Heart left ventricle (tissue), 16 donors: ENCODE results near the gene PRKAR1B. TPM values are rescaled to one million over a fixed set of nuclear protein-coding genes. Genes with fewer than 3 reads are reported as not detected.
A peak's percentile ranks its signal among the peaks of the same experiment; 100 is the strongest.
"Not testable (repeated sequence)": the region's sequence is repeated elsewhere in the genome, so short reads cannot be mapped to it uniquely, and the experiment has no call there.

ENCODE experiments used
- ATAC-seq, 4 donors: fragments of 200-7000 bp; cut with Tn5 transposase; one replicate each; pipeline ENCODE4 v1.9.1; 2020 to 2022; ENCODE audit warnings: moderate library complexity in 4 of 4, mild to moderate bottlenecking in 3 of 4, moderate number of reproducible peaks in 1 of 4
- DNase-seq, 5 donors: peaks; one replicate each; pipeline ENCODE4 v3.0.0-alpha.2; 2020
- H3K27ac ChIP-seq, 12 donors: fragments of 200-600 bp; sonication (generic) in 4 of 12; one replicate each; pipeline versions ENCODE4 v1.5.0 to v1.8.0; 2016 to 2022; ENCODE audit warnings: mild to moderate bottlenecking in 2 of 12
- H3K27me3 ChIP-seq, 9 donors: fragments of 200-600 bp; sonication (generic) in 2 of 9; one replicate each; pipeline versions ENCODE4 v1.5.1 to v1.8.0; 2016 to 2022; ENCODE audit warnings: mild to moderate bottlenecking in 3 of 9
- H3K36me3 ChIP-seq, 9 donors: fragments of 200-600 bp; sonication (generic) in 2 of 9; one replicate each; pipeline versions ENCODE4 v1.5.0 to v1.8.0; 2018 to 2022; ENCODE audit warnings: mild to moderate bottlenecking in 2 of 9
- H3K4me1 ChIP-seq, 12 donors: fragments of 200-600 bp; sonication (generic) in 4 of 12; one replicate each; pipeline versions ENCODE4 v1.5.0 to v1.8.0; 2016 to 2022; ENCODE audit warnings: mild to moderate bottlenecking in 3 of 12
- H3K4me3 ChIP-seq, 12 donors: fragments of 200-600 bp; sonication (generic) in 4 of 12; one replicate each; pipeline versions ENCODE4 v1.5.0 to v1.8.0; 2017 to 2022; ENCODE audit warnings: mild to moderate bottlenecking in 9 of 12, moderate library complexity in 4 of 12
- H3K9me3 ChIP-seq, 12 donors: fragments of 200-600 bp; sonication (generic) in 4 of 12; one replicate each; pipeline versions ENCODE4 v1.5.0 to v1.8.0; 2016 to 2022; ENCODE audit warnings: mild to moderate bottlenecking in 1 of 12
- CTCF ChIP-seq, 12 donors: fragments of 200-600 bp; sonication (generic) in 4 of 12; IDR thresholded peaks; one replicate each; pipeline versions ENCODE4 v1.5.0 to v1.8.0; 2018 to 2022; ENCODE audit warnings: antibody characterized with exemption in 12 of 12, mild to moderate bottlenecking in 5 of 12
- POLR2A ChIP-seq, 2 donors: fragments of 450-650 bp; IDR thresholded peaks; one replicate each; pipeline ENCODE4 v1.6.1; 2017; ENCODE audit warnings: antibody characterized with exemption in 2 of 2, mild to moderate bottlenecking in 2 of 2, moderate library complexity in 2 of 2
- WGBS, 4 donors: extraction: QIAGEN DNeasy Blood & Tissue Kit in 2 of 4; methylation state at CpG; one replicate each; pipeline versions ENCODE4 v1.1.5 to v1.1.7; 2013 to 2018; 5-methylcytosine and 5-hydroxymethylcytosine counted together
- intact Hi-C, 10 donors: fragments of 100-400 bp; cut with DNase I; formaldehyde crosslinking; loops; one replicate each; pipeline versions ENCODE4 v1.11.1 to v1.14.2; 2022
- polyA plus RNA-seq, 2 donors: library from polyadenylated mRNA; stranded (reverse); fragments of 200-250 nt; gene quantifications; one replicate each; pipeline ENCODE4 v1.2.3, GENCODE V29; 2013
- total RNA-seq, 9 donors: library from RNA; depleted of rRNA in 2 of 9; stranded (reverse); fragments of >200 nt in 2 of 9; fragmentation: NEBNext Ultra II Directional in 3 of 9; extraction: Animal tissue kit (Norgen Biotek cat#: 25700) in 3 of 9; gene quantifications; one replicate each; pipeline versions ENCODE4 v1.1.0 to v1.2.4, GENCODE V29; 2016 to 2023
- donor health status: ischemic (EF 13 %, LVEDD 7.1; RV severe dilation, severe dysfunction).
- donor health status: healthy with polysubstance abuse.
- donor health status: DM: no; HTN: yes; CAD: no.
- donor health status: DM: no; HTN: no; CAD: no.
- donor health status: ischemic (EF 25% LVEDD 6.9; RV normal size, moderate dysfunction).
- donor health status: ischemic (EF 25% LVEDD 5.7; RV mildly dilated, moderate dysfunction).
- donor health status: healthy.
- donor health status: DM: yes; HTN: yes; CAD: no.
- donor health status: ischemic (EF 35%, LVEDD 5.7; RV mildly dilated, moderate dysfunction).
- donor health status: nonischemic (EF 11% LVEDD 7.7; RV severe dilation, severe dysfunction).
- donor health status: DM: yes; HTN: yes; CAD: no.
- donor health status: PGD.
- donor health status: ischemic (EF 29% LVEDD 5.4; RV normal size, mild dysfunction).
- donor health status: nonischemic (EF 23%, LVEDD 6.1; RV moderate dilation, normal function).

The PRKAR1B gene
- total and polyA plus RNA-seq, 11 donors, result 4.1 to 22.2 (median 17.9) TPM

GRCh38 chr7:638256-639011 lies 88.6 kb downstream of the PRKAR1B start:
- peak in 1 of 5 donors; percentile 10 for DNase-seq
- 93 to 98% (median 95%) methylated on average over 25 of the region's 25 CpGs for WGBS, 4 donors
- ATAC-seq, result no peak
- no peaks in the 10 kb centered on the region for H3K36me3 ChIP-seq
- TF ChIP-seq POLR2A (IDR thresholded peaks at IDR 0.05) (no peak), CTCF (IDR thresholded peaks at IDR 0.05) (no peak)
- H3K27ac ChIP-seq, result no peak overlapping the region
- no peak overlapping the region for H3K4me3 ChIP-seq
- peaks cover 0 to 4% (median 0%) of the 10 kb centered on the region in 12 donors for H3K9me3 ChIP-seq
- intact Hi-C loops, result loop anchor here in 9 of 10 donors (5.0 to 10.0 kb wide), 4 partner anchors 114 to 316 kb away; no protein-coding TSS in a partner anchor
- no peaks in the 10 kb centered on the region for H3K4me1 ChIP-seq
- no peaks in the 10 kb centered on the region for H3K27me3 ChIP-seq

- TF ChIP-seq CTCF (IDR thresholded peaks at IDR 0.05) (no peak), POLR2A (IDR thresholded peaks at IDR 0.05) (no peak)
- Histone ChIP-seq H3K27me3 (no peaks in the 10 kb centered on the region), H3K4me3 (no peak overlapping the region), H3K4me1 (no peaks in the 10 kb centered on the region), H3K27ac (no peak overlapping the region), H3K36me3 (no peaks in the 10 kb centered on the region), H3K9me3 (no peaks in the 10 kb centered on the region)
- intact Hi-C loops, result loop anchor here (2.0 to 10.0 kb wide), 5 partner anchors 113 to 316 kb away; no protein-coding TSS in a partner anchor
- DNase-seq, result peak in 1 of 5 donors; percentile 11
- no peak for ATAC-seq
- 89 to 92% (median 92%) methylated on average over 12 of the region's 12 CpGs for WGBS, 4 donors
Observed at GRCh38 chr7:637826-638225, 89.3 kb downstream of the PRKAR1B start.

- ATAC-seq, result peak in 3 of 4 donors; percentile 54 to 69 (median 67)
- 84 to 89% (median 85%) methylated on average over 12 to 17 of the region's 17 CpGs for WGBS, 4 donors
- peak in 1 of 5 donors; percentile 46 for DNase-seq
- intact Hi-C loops, result loop anchor here (2.0 to 10.0 kb wide), 5 partner anchors 112 to 314 kb away; no protein-coding TSS in a partner anchor
- no peaks in the 10 kb centered on the region for H3K36me3 ChIP-seq
- H3K27me3 ChIP-seq, result no peaks in the 10 kb centered on the region
- no peak overlapping the region for H3K4me3 ChIP-seq
- H3K4me1 ChIP-seq, result no peaks in the 10 kb centered on the region
- no peak overlapping the region for H3K27ac ChIP-seq
- no peaks in the 10 kb centered on the region for H3K9me3 ChIP-seq
- no peak for TF ChIP-seq POLR2A (IDR thresholded peaks at IDR 0.05)
- TF ChIP-seq CTCF (IDR thresholded peaks at IDR 0.05), result peak in 11 of 12 donors; percentile 31 to 62 (median 42)
Observed at GRCh38 chr7:636396-636795, 90.7 kb downstream of the PRKAR1B start.

- not testable (repeated sequence) for H3K27me3 ChIP-seq, H3K27ac ChIP-seq, ATAC-seq, H3K36me3 ChIP-seq, H3K9me3 ChIP-seq, H3K4me1 ChIP-seq, H3K4me3 ChIP-seq
- intact Hi-C loops, result loop anchor here (2.0 to 10.0 kb wide), 5 partner anchors 111 to 314 kb away; no protein-coding TSS in a partner anchor
- peak in 1 of 5 donors; percentile 6 for DNase-seq
- WGBS, 4 donors, result 94 to 97% (median 95%) methylated on average over 37 to 80 of the region's 81 CpGs
Observed at GRCh38 chr7:635687-636382, 91.2 kb downstream of the PRKAR1B start.
